HepG2 (cell line): Measurements from ENCODE around the gene SOX12. TPM values are rescaled to one million over a fixed set of nuclear protein-coding genes. Genes with fewer than 3 reads are reported as not detected.

ENCODE experiments used
- JUNB ChIP-seq: sonication (generic); formaldehyde crosslinking; IDR thresholded peaks from 2 replicates; pipeline ENCODE4 v1.8.0; 2022; ENCODE audit warnings: missing genetic modification reagents, mild to moderate bottlenecking, borderline replicate concordance
- MAFF ChIP-seq: IDR thresholded peaks from 2 replicates; pipeline ENCODE4 v1.6.1; 2011; ENCODE audit warnings: low read depth, low read length, improper control_type of control experiment
- NCOA1 ChIP-seq: sonication (generic); formaldehyde crosslinking; IDR thresholded peaks from 2 replicates; pipeline ENCODE4 v1.9.0; 2021; ENCODE audit warnings: missing genetic modification reagents
- SOX5 ChIP-seq: IDR thresholded peaks from 2 replicates; pipeline ENCODE4 v1.6.1; 2016; ENCODE audit warnings: borderline replicate concordance
- U2AF2 ChIP-seq: fragments of 200-400 bp; formaldehyde crosslinking; IDR thresholded peaks from 2 replicates; pipeline ENCODE4 v1.6.1; 2017; ENCODE audit warnings: low read depth, mild to moderate bottlenecking, low read length
- ZFP36L2 ChIP-seq: sonication (generic); formaldehyde crosslinking; IDR thresholded peaks from 2 replicates; pipeline ENCODE4 v1.4.0; 2020; ENCODE audit warnings: missing genetic modification reagents
- ZFP82 ChIP-seq: sonication (generic); formaldehyde crosslinking; IDR thresholded peaks from 2 replicates; pipeline ENCODE4 v1.5.1; 2020; ENCODE audit warnings: mild to moderate bottlenecking, missing genetic modification reagents, borderline replicate concordance
- ZNF225 ChIP-seq: sonication (generic); formaldehyde crosslinking; IDR thresholded peaks from 2 replicates; pipeline ENCODE4 v1.4.0; 2020; ENCODE audit warnings: mild to moderate bottlenecking, missing genetic modification reagents
- ZNF276 ChIP-seq: sonication (generic); formaldehyde crosslinking; IDR thresholded peaks from 2 replicates; pipeline ENCODE4 v1.4.0; 2020; ENCODE audit warnings: mild to moderate bottlenecking, low read depth, missing genetic modification reagents
- ZNF556 ChIP-seq: sonication (generic); formaldehyde crosslinking; IDR thresholded peaks from 2 replicates; pipeline ENCODE4 v1.4.0; 2020; ENCODE audit warnings: mild to moderate bottlenecking, missing genetic modification reagents, borderline replicate concordance
- ZNF619 ChIP-seq: sonication (generic); formaldehyde crosslinking; IDR thresholded peaks from 2 replicates; pipeline ENCODE4 v1.4.0; 2020; ENCODE audit warnings: mild to moderate bottlenecking, missing genetic modification reagents
- ZNF7 ChIP-seq: IDR thresholded peaks from 2 replicates; pipeline ENCODE4 v1.6.1; 2016; ENCODE audit warnings: missing biosample characterization, missing genetic modification reagents
- ZNF775 ChIP-seq: sonication (generic); formaldehyde crosslinking; IDR thresholded peaks from 2 replicates; pipeline ENCODE4 v1.4.0; 2020; ENCODE audit warnings: missing genetic modification reagents, mild to moderate bottlenecking, moderate library complexity, borderline replicate concordance
- polyA plus RNA-seq, 8 experiments: library from polyadenylated mRNA; depleted of rRNA in 3 of 8; stranded (reverse) in 7 of 8; unstranded in 1 of 8; fragments of >200 nt; fragmentation: Illumina TruSeq in 4 of 8; extraction: Trizol in 4 of 8; gene quantifications; 2 replicates each; pipeline versions ENCODE4 v1.2.1 to v1.2.3, GENCODE V29; 2011 to 2016; ENCODE audit warnings: low read depth in 4 of 8, missing spikeins in 1 of 8, mixed read lengths in 1 of 8; ENCODE audit not compliant: insufficient read depth in 1 of 8
- total RNA-seq, 5 experiments: library from RNA; depleted of rRNA; stranded (reverse); fragments of >200 nt; fragmentation: Illumina TruSeq; extraction: Trizol; gene quantifications; 2 replicates each; pipeline ENCODE4 v1.2.3, GENCODE V29; 2016; ENCODE audit warnings: low read depth in 1 of 5
- TF ChIP-seq, protein P1 (sequence below): sonication (generic); formaldehyde crosslinking; IDR thresholded peaks from 2 replicates; pipeline ENCODE4 v1.4.0; 2020; ENCODE audit warnings: missing genetic modification reagents, borderline replicate concordance
- TF ChIP-seq, protein P2 (sequence below): sonication (generic); formaldehyde crosslinking; IDR thresholded peaks from 2 replicates; pipeline ENCODE4 v1.8.1; 2022; ENCODE audit warnings: mild to moderate bottlenecking, missing genetic modification reagents

SOX12 gene
- total and polyA plus RNA-seq, 2 of the 13 experiments (the other 11 are each of a cell fraction or from before 2014, with no cell fraction given): 10.0 to 18.7 TPM

GRCh38 chr20:371755-372542 lies 46.6 kb downstream of the SOX12 start (continued):
- TF ChIP-seq ZNF276 (CRISPR knock-in tag) (peak; percentile 94), ZNF225 (CRISPR knock-in tag) (peak; percentile 90), MAFF (peak; percentile 10; the same call in 1 of the 2 replicates), ZNF556 (CRISPR knock-in tag) (no peak; the same call in 1 of the 2 replicates), ZFP36L2 (no peak), ZNF7 (CRISPR knock-in tag) (peak; percentile 23; the same call in 1 of the 2 replicates), ZFP82 (CRISPR knock-in tag) (no peak), SOX5 (CRISPR knock-in tag) (peak; percentile 93), NCOA1 (peak; percentile 92), JUNB (CRISPR knock-in tag) (peak; percentile 43; the same call in 1 of the 2 replicates), U2AF2 (peak; percentile 27; the same call in 1 of the 2 replicates), ZNF775 (CRISPR knock-in tag) (no peak), ZNF619 (peak; percentile 89)
- TF ChIP-seq, protein P1, sequence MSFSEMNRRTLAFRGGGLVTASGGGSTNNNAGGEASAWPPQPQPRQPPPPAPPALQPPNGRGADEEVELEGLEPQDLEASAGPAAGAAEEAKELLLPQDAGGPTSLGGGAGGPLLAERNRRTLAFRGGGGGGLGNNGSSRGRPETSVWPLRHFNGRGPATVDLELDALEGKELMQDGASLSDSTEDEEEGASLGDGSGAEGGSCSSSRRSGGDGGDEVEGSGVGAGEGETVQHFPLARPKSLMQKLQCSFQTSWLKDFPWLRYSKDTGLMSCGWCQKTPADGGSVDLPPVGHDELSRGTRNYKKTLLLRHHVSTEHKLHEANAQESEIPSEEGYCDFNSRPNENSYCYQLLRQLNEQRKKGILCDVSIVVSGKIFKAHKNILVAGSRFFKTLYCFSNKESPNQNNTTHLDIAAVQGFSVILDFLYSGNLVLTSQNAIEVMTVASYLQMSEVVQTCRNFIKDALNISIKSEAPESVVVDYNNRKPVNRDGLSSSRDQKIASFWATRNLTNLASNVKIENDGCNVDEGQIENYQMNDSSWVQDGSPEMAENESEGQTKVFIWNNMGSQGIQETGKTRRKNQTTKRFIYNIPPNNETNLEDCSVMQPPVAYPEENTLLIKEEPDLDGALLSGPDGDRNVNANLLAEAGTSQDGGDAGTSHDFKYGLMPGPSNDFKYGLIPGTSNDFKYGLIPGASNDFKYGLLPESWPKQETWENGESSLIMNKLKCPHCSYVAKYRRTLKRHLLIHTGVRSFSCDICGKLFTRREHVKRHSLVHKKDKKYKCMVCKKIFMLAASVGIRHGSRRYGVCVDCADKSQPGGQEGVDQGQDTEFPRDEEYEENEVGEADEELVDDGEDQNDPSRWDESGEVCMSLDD (CRISPR knock-in tag): no peak; the same call in 1 of the 2 replicates
- TF ChIP-seq, protein P2, sequence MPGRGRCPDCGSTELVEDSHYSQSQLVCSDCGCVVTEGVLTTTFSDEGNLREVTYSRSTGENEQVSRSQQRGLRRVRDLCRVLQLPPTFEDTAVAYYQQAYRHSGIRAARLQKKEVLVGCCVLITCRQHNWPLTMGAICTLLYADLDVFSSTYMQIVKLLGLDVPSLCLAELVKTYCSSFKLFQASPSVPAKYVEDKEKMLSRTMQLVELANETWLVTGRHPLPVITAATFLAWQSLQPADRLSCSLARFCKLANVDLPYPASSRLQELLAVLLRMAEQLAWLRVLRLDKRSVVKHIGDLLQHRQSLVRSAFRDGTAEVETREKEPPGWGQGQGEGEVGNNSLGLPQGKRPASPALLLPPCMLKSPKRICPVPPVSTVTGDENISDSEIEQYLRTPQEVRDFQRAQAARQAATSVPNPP (CRISPR knock-in tag): peak; percentile 92; the same call in 1 of the 2 replicates
